Stimulated activated CD4-positive, alpha-beta T cell treated with anti-CD3 and anti-CD28 coated beads, Interleukin-15, amount 100 ng/mL, for 48 hours (primary cell): ENCODE measurements around the gene KRTAP10-1.
"Not testable (repeated sequence)": the region's sequence is repeated elsewhere in the genome, so short reads cannot be mapped to it uniquely, and the experiment has no call there.

Experiments used
- DNase-seq, 2 donors: peaks; one replicate each; pipeline ENCODE4 v3.0.0-alpha.2; 2020; ENCODE audit warnings: low read depth in 2 of 2

KRTAP10-1 gene

DNA sequence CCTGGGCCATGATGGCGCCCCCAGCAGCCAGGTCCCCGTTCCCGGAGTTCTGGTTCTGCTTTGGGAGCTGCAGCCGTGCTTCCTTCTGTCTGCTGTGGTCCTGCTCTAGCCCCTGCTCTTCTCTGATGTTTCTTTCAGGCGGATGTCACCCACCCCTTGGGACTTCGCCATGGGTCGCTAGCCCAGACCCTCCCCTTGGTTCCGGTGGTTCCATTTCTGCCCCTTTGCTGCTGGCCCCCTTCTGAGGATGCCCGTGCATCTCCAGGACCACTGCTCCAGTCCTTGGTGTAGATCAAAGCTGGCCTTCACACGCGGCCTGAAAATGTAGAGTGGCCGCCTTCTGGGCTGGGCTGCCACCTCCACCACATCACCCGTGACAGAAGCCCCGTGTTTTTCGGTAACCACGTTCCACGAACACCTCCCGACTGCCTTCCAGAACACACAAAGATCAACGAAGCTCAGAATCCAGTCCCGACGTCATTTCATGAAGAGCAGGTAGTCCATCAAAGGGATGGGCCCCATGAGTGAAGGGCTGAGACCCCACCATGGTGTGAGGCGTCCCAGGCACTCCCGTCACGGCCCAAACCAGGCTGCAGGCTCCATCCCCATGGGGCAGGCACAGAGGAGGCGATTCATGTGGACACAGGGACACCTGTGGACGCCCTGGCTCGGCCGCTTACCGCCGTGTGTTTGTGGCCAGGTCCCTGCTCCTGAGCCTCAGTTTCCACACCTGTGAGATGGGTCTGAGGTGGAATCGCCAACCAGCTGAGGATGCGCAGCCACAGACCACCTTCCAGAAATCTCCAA lies 24.4 kb downstream of the KRTAP10-1 start:
- DNase-seq = no peak

DNA sequence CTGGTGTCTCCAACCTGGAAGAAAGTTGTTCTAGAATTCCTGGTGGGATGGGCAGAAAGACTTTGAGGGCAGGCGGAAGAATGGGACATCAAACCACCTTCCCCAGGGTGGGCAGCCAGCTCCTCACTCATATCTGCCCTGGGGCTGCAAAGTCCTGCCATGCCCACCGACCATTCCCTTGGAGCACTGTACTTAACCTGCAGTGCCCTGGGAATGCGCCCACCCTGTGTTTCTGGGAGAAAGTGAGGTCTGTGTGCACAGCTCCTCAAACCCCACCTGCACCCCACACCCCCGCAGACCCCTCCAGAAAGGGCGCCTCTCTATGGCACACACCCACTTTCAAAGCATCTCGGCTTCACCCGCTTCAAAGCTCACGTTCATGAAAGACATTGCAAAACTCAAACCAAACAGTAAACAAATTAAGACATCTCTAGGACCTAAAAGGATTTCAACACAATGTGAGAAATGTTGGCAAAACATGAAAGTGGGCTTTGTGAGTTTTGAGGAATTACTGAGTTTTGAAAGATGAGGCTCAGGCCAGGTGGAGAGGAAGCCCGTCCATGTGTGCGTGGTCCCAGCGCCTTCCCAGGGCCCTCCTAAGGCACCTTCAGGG lies 25.1 kb downstream of the KRTAP10-1 start:
- no peak for DNase-seq

DNA sequence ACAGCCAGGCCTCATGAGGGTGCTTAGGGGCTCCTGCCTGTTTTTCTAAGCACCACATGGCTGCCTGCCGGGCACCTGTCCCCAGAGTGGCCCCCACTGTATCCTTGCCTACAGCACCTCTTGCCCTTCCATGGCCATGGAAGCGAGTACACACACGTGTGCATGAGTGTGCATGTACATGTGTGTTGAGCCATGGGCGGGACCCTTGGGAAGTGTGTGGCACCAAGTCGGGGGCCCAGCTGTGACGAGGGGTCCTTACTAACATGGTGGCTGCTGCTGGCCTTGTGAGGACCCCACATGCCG lies 25.8 kb downstream of the KRTAP10-1 start:
- no peak for DNase-seq

DNA sequence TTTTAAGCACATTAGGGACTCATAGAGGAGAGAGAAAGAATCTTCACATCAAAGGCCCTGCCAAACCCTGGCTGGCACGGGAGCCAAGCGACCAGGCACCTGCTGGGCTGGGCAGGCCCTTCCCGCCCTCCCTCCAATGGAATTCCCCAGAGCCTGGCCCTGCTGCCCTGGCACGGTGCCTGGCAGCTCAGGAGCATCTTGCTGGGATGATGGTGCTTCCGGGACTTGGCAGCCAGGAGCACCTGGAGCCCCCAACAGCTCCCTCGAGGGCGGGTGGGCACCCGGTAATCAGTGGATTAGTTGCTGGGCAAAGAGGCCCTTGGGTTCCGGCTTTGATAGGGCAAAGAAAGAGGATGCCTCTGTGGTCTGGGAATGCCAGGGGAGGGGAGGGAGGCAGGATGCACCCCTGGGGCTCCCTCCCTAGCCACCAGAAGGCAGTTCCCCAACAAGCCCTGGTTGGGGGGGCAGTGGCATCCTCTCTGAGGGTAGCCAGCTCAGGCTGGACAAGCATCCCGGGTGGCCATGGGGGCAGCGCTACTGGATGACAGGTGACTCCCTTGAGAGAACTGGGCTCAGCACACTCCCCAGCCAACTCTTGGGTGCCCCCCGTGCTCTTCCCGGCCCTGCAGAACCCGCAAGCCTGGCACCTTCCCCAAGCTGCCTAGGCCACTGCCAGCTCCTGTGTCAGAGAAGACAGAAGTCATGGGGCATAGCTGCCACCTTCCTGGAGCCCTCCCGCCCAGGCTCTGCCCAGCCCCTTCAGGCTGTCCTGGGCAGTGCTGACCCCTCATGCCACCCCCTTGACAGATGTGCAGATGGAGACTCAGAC lies 26.4 kb downstream of the KRTAP10-1 start:
- DNase-seq = no peak

DNA sequence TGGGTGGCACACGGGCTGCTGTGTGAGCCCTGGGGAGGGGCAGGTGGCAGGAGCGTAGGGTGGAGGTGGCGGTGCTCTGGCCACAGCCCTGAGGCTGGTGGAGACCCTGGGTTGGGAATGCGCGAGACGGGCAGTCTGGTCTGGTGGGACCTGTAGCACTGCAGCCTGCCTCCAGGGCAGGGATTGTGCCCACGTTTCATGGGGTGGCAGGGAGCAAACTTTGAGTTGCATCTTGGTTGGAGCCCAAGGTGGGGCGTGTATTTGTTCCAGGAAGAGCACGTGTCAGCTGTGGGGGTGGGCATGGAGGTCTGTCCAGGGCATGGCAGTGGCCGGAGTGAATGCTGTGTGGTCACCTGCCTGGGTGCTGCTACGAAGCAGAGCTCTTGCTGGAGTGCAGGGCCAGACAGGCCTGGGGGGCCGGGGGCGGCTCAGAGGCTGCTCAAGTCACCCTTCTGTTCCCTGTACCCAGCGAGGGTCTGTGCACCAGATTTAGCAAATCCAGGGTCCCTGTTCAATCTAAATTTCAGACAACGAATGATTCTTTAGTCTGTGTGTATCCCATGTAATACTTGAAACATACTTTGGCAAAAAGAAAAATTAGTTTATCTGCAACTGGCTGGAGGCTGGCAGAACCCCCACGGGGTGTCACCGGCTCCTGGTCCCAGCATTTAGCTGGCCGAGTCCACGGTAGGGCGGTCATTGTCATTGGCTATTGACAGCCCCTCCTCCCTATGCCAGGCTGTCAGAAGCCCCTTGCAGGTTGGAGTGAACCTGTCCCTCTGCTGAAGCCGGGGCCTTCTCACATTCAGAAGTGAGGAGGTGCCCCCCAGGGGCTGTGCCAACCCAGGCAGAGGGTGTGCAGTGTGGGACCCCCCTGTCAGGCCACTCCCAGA lies 27.3 kb downstream of the KRTAP10-1 start:
- DNase-seq = no peak

DNA sequence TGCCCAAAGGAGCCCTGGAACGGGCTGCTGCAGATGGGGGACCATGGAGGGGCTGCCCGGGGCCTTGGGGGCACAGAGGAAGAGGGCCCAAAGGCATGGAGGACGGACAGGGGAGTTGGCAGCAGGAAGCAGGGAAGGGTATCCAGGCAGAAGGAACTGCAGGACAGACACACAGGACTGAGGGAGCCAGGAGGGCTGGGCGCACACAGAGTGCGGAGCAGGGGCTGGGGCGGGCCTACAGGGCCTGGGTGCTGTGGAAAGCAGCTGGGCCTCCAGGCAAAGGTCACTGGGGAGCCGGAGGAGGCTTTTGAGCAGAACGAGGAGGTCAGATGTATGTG lies 28.1 kb downstream of the KRTAP10-1 start:
- no peak for DNase-seq

DNA sequence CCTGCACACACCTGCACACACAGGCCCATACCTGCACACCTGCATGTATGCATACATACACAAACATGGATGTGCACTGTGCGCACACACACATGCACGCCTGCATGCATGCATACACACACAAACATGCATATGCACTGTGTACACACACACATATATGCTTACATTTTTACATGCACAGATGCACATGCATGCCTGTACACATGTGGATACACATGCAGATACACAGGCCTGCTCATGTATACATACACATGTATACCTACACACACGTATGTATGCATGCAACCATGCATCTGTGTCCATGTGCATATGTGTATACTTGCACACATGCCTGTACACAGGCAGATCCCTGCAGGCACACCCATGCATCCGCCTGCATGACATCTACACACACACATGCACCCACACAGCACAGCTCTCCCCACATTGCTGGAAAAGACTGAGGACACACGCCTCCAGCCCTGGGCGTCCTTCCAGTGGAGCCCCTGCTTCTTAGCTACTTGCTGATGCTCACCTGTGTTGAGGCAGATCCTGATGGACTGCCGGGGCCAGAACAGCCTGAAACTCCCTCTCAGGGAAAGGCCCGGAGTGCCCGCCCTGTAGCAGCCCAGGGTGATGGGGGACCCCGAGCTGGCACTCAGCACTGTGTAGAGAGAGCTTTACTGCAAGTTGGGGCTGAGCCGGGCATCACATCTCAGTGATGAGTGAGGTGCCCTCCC lies 28.6 kb downstream of the KRTAP10-1 start:
- DNase-seq = no peak

DNA sequence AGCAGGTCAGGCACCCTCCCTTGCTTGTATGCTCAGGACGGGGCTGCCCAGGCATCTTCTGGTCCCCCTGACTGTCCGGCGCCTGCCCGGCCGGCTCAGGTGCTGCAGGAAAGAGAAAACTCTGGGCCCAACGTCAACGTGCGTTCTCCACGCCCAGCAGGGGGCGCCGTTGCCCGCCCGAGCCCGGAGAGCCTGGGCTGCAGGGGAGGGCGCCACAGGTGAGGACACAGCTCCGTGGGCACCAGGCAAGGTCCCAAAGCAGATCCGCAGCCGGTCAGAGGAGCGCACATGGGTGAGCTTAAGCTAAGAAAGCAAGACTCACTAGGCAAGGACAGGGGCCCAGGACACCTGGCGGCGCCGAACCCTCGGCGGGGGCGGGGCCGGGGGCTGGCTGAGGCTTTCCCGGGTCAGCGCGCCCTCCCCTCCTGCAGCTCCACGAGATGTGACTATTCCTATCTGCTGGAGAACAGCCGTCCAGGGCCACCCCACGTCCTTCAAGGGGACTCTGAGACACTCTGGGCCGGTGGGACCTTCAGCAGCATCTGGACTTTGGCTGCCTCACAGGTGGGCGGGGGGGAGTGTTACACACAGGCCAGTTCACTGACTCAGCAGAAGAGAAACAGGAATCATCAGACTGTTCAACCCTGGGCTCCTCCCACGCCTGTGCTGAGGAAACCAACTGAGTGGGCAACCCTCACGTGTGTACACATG lies 29.3 kb downstream of the KRTAP10-1 start:
- peak; percentile 53 to 65 for DNase-seq

DNA sequence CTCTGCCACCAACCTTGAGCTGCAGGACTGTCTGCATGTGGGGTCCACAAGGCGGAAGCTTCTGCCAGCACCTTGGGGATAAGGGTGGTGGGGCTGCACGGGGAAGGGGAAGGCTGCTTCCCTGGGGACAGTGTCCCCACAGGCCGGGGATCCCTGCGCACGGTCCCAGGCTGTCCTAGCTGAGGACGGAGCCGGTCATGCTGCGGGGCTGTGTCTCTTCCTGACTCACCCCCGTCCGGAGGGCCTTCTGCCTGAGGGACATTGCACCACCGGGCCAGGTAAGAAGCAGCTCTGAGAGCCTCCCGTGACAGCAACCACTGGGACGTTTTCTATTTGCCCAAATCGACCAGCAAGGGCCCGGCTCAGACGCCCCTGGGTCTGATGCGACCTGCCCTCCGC lies 29.9 kb downstream of the KRTAP10-1 start:
- no peak for DNase-seq

DNA sequence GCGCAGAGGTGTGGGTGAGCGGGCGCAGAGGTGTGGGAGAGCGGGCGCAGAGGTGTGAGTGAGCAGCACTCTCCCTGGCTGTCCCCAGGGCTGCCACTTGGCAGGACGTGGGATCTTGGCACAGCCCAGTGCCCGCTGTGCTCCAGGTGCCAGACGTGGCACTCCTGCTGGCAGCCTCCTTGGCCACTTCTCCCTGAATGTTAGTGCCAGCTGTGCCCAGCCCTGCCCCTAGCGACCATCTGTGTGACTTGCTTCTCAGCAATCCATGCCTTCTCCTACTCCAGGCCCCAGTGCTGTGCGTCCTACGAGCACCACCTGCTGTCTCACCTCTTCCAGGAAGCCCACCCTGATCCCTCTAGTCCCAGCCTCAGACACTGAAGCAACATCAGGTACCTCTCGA lies 30.5 kb downstream of the KRTAP10-1 start:
- DNase-seq = no peak

DNA sequence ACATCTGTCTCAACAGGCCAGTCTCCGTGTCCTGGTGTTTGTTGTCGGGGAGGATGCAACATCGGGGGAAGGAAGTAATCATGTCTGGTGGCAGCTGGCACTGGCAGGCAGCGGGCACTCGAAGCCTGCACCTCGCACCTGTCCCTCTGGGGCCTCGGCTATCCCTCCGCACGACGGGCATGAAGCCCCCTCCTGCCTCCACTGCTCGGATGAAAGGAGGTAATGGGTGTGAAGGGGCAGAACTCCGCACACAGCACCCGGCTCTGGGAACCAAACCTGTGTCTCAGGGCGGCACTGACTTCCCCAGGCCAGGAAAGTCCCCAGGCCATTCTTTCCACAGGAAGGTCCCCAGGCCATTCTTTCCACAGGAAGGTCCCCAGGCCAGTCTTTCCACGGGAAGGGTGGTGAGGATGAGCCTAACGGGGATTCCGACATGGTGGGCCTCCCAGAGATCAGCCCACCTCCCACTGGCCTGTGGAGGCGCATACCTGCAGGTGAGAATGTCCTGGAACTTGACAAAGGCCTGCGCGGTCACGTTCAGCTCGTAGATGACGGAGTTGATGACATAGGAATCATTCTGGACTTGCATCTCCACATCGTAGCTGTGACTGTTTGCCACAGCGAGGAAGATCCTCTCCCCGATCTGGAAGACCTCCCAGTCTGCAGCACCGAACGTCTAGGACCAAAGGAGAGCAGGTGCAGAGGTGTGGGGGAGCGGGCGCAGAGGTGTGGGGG lies 31.1 kb downstream of the KRTAP10-1 start:
- DNase-seq = no peak

DNA sequence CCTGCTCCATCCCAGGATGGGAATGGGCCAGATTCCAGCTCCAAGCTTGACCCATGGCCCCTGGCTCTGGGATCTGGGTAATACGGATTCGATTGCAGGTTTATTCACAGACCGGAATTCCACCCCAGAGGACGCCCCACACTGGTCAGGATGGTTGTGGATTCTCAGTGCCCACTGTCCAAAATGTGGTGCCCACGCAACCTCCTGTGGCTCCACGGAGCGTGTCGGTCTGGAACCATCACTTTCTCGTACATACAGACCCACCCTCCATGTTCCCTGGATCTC lies 31.6 kb downstream of the KRTAP10-1 start:
- no peak for DNase-seq

DNA sequence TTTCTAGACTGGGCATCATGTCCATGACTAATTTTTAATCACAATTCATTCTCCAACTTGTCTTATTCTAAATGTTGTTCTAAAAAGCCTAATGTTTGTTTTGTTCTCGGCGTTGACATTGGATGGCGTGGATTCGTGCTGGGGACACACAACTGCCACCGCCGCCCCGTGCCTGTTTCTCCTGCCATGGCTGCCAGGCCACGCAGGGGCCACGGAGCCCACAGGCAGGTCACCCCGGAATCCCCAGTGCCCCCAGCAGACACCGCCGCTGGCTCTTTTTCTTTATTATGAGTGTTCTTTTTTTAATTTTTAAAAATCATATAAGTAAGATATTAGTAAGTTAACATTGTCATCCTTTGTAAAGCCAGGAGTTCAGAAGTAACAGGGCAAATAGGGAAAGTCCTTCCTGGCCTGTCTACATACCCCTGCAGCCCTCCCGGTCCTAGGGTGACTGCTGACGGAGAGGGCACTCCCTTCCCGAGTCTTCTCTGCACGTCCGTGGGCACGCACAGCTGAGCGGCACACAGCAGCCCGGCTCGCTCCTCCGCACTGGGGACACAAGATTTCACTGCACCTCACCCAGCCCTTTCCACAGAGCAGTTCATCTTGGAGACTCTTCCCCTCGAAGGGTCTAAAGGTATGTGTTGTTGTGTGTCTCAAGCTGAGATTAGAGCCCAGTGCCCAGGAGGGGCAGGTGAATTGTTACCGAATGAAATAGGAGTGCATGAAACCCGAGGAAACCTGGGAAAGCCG lies 32.1 kb downstream of the KRTAP10-1 start:
- DNase-seq = no peak

DNA sequence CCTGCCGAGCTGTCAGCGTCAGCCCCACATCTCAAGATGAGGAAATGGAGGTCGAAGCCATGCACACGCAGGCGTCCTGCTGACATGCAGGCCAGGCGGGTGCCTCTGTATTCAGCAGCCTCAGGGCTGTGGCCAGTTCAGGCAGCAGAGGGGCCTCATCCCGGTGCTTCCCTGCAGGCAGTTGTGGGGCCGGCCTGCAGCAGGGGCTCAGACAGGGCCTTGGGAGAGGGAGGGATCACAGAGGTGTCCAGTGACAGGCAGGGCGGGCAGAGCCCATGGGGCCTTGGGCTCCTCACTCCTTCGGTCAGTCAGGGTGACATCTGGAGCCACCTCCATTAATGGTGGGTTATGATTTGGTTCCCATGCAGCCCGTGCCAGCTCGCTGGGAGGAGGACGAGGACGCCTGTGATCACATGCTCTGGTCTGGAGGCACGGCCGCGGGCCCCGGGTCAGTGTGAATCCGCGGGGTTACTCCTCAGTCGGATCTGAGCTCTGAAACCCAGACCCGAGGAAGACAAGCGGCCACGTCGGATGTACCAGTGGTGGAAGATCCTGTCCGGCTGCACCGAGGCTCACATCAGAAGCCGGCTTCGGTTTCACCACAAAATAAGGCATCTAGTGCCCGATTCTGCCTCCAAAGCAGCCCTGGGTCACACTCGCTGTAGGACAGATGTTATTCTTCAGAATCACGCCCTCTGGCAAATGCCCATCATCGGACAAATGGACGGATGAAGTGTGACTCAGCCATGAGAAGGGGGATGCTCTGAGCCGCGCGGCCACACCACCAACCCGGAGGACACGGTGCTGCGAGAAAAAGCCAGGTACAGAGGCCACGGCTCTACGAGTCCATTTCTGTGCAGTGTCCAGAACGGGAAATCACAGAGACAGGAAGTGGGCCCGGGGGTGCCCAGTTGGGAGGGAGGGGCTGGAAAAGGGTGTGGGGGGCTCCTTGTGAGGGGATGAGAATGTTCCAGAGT lies 33.4 kb downstream of the KRTAP10-1 start:
- no peak for DNase-seq

DNA sequence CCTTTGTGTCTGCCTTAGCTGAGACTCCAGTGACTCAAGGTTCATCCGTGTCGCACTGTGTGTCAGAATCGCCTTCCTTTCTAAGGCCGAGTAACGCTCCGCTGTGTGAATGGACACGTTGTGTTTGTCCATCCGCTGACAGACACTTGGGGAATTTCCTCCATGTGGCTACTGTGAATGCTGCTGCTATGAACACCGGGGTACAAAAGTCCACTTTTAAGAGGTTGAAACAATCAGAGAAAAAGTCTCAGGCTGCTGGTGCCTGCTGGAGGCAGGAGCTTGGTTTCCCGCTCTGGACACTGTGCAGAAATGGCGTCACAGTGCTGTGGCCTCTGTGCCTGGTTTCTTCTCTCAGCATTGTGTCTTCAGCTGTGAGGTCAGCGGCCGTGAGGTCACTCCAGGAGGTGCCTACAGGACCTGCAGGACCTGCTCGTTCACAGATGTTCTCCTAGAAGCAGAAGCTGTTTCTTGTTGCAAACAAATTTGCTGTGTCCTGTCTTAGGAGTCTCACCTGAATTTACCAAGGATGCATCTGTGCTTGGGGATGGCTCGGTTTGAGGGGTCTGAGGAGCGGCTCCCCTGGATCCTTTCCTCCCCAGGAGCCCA lies 34.2 kb downstream of the KRTAP10-1 start:
- DNase-seq = no peak

DNA sequence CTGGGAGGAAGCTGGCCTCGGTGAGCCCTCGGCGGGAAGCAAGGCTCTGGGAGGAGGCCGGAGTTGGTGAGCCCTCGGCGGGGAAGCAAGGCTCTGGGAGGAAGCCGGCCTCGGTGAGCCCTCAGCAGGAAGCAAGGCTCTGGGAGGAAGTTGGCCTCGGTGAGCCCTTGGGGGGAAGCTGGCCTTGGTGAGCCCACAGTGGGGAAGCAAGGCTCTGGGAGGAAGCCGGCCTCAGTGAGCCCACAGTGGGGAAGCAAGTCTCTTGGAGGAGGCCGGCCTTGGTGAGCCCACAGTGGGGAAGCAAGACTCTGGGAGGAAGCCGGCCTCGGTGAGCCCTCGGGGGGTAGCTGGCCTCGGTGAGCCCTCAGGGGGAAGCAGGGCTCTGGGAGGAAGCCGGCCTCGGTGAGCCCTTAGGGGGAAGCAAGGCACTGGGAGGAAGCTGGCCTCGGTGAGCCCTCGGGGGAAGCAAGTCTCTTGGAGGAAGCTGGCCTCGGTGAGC lies 36.0 kb downstream of the KRTAP10-1 start:
- DNase-seq = no peak

DNA sequence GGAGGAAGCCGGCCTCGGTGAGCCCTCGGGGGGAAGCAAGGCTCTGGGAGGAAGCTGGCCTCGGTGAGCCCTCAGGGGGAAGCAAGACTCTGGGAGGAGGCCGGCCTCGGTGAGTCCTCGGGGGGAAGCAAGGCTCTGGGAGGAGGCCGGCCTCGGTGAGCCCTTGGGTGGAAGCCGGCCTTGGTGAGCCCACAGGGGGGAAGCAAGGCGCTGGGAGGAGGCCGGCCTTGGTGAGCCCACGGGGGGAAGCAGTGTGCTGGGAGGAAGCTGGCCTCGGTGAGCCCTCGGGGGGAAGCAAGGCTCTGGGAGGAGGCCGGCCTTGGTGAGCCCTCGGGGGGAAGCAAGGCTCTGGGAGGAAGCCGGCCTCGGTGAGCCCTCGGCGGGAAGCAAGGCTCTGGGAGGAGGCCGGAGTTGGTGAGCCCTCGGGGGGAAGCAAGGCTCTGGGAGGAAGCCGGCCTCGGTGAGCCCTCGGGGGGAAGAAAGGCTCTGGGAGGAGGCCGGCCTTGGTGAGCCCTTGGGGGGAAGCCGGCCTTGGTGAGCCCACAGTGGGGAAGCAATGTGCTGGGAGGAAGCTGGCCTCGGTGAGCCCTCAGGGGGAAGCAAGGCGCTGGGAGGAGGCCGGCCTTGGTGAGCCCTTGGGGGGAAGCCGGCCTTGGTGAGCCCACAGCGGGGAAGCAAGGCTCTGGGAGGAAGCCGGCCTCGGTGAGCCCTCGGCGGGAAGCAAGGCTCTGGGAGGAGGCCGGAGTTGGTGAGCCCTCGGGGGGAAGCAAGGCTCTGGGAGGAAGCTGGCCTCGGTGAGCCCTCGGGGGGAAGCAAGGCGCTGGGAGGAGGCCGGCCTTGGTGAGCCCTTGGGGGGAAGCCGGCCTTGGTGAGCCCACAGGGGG lies 36.7 kb downstream of the KRTAP10-1 start:
- DNase-seq = not testable (repeated sequence)
